GM21360 (cell line): ENCODE data around the gene BZW1.
"Not testable (repeated sequence)": the region's sequence is repeated elsewhere in the genome, so short reads cannot be mapped to it uniquely, and the experiment has no call there.

ENCODE experiments used
- ATAC-seq: cut with Tn5 transposase; IDR thresholded peaks from one replicate; pipeline ENCODE4 v1.9.1; 2021; ENCODE audit warnings: mild to moderate bottlenecking, moderate library complexity; ENCODE audit not compliant: unreplicated experiment

The BZW1 gene

GRCh38 chr2:200790185-200790584 lies 21.5 kb upstream of the BZW1 start:
- no peak for ATAC-seq

- ATAC-seq = no peak
Observed at GRCh38 chr2:200791905-200792304, 19.8 kb upstream of the BZW1 start.

DNA sequence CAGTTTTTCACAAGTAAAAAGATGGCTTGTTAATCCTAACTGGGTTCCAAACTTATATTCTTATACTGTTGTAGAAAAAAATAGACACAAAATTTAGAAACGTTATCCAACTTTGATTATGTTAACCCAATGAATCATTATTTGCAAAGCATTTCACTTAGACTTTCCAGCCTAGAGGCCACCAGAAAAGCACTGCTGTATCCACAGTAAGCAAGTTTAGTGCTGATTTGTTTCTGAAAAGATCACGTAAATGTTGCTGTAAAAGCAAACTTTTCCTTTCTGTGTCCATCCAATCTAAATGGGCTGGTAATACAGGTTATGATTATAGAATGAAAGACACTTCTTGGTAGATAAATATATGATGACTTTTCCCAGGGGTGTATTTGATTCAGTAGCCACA lies 17.6 kb upstream of the BZW1 start:
- no peak for ATAC-seq

- no peak for ATAC-seq
Observed at GRCh38 chr2:200795028-200795440, 16.7 kb upstream of the BZW1 start.

GRCh38 chr2:200796561-200796960 lies 15.1 kb upstream of the BZW1 start:
- no peak for ATAC-seq

DNA sequence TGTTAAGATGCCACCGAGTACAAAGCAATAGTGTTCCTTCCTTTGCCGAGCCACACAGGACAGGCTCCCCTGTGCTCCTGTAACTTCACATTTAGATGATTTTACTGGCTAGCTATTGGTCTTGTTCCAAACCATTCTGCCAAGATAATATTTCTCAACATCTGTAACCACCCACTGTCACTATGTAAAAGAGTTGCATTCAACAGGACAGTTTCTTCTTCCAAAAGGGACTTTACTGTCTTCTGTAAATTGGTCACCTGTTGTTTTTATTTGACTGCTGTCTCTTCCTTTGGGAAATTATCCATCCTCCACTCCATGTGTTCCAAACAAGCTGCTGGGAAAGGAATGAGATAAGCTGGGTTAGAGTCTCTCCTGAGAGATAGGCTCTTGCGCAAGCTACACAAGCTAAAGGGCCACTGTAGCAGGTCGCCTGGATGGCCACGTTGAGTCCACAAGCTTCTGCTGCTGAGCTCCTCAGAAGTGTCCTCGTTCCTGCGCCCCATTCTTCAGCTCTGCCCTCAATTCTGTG lies 14.4 kb upstream of the BZW1 start:
- no peak for ATAC-seq

- no peak for ATAC-seq
Observed at GRCh38 chr2:200798514-200798913, 13.2 kb upstream of the BZW1 start.

- no peak for ATAC-seq
Observed at GRCh38 chr2:200800458-200800857, 11.3 kb upstream of the BZW1 start.

DNA sequence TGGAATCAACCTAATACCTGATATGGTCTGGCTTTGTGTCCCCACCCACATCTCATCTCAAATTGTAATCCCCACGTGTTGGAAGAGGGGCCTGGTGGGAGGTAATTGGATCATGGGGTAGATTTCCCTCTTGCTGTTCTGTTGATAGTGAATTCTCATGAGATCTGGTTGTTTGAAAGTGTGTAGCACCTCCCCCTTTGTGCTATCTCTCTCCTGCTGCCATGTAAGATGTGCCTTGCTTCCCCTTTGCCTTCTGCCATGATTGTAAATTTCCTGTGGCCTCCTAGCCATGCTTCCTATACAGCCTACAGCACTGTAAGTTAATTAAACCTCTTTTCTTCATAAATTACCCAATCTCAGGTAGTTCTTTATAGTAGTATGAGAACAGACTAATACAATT lies 10.3 kb upstream of the BZW1 start:
- not testable (repeated sequence) for ATAC-seq

- no peak for ATAC-seq
Observed at GRCh38 chr2:200809506-200810251, 2.0 kb upstream of the BZW1 start.

DNA sequence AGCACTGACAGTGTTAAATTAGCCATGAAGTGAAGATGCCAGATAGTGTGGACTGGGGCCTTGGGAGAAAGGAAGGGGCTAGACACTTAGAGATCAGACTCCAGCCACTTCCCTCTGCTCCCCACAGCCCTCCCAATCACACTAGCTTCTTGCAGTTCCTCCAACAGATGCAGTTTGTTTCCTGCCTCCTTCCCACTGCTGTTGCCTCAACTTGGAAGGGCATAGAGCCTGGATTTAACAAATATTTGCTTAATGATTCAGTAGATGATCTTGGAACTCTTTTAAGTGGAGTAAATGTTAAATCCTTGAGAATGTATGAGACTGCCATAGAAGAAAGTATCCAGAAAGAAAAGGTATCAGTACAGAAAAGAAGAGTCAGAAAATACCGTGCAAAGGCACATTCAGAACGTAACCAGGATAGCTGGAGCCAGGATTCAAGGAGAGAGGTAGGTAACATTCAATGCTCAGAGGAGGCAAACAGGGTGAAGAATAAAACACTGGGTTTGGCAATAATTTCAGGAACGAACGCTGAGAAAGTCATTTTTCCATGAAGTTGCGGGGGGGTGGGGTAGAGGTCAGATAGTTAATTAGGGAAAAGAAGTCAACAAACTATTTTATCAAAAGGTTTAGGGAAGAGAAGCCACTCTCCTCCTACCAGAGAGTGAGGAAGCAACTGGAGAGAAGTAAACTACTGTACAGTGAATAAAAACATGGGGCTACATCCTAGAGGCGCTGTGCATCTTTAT lies 1.3 kb upstream of the BZW1 start:
- ATAC-seq = no peak

GRCh38 chr2:200810998-200811332 lies 745 bp upstream of the BZW1 start:
- ATAC-seq = no peak

DNA sequence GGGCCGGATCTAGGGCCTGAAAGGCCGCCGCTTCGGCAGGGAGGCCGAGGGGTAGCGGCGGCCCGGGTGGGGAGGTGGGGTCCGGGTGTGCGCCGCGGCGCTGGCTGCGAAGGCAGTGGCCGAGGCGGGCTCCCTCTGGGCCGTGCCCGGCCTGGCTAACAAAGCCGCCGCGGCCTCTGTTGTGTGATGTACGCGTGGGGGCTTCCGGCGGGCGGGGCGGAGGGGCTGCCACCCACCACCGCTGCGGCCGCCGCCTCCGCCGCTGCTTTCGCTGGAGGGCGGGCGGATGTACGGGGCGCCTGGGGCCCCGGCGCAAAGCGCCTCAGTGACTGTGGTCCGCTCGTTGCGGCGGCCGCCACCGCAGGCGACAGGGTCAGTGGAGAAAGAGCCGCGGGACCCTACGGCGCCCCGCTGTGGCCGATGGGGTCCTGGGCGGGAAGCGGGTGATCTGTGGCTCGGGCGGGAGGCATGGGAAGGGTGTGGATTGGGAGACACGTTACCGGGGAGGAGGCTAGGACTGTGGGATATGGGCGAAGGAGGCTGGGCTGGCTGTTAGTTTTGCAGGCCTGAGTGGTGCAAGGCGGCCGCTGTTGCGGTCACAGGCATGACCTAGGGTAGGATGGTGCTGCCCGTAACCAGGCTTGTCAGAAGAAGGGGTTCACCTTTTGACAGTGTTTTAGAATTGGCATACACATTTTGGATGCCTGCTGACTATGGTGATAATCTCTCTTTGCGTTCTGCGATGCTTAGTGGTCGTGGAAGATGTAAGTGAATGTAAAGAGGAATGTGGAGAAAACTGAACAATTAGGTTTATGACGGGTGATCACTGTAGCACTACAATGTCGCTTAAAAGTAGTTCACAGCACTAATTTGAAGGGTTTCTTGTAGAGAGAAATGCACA lies 662 bp downstream of the BZW1 start:
- ATAC-seq = peak; percentile 32

DNA sequence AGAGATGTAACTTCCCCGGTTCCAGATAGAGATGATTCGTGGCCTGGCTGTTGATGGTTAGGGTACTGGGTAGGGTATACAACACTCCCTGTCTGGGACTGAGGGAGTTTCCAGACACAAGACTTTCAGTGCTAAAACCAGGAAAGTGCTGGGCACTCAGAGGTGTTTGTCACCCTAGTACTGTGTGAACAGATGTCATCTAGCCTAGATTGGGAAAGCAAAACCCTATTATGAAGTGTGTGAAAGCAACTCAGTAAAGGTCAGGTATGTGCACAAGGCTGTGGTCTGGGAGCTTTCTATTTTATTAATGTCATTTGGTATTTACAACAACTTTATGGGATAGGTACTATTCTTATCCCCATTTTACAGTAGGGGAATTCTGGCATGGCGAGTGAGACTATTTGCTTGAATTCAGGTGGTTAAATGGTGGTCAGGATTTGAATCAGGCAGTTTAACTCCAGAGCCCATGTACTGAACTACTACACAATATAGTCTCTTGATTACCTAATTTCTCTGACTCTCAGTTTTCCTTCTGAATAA lies 2.6 kb downstream of the BZW1 start:
- no peak for ATAC-seq

GRCh38 chr2:200814917-200815316 lies 3.2 kb downstream of the BZW1 start:
- ATAC-seq = no peak

DNA sequence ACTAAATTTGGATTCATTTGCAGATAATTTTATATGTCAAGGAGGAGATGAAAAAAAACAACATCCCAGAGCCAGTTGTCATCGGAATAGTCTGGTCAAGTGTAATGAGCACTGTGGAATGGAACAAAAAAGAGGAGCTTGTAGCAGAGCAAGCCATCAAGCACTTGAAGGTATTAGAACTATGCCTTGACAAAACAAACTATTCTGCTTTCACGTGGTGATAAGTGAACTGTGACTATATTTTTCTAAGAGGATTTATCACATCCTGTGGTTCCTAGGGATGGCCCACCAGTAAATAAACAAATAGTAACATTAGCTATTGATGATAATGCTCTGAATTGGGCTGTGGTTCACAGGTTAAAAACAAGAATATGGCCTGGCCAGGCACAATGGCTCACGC lies 7.0 kb downstream of the BZW1 start:
- not testable (repeated sequence) for ATAC-seq

GRCh38 chr2:200820573-200821234 lies 9.0 kb downstream of the BZW1 start:
- ATAC-seq = no peak

DNA sequence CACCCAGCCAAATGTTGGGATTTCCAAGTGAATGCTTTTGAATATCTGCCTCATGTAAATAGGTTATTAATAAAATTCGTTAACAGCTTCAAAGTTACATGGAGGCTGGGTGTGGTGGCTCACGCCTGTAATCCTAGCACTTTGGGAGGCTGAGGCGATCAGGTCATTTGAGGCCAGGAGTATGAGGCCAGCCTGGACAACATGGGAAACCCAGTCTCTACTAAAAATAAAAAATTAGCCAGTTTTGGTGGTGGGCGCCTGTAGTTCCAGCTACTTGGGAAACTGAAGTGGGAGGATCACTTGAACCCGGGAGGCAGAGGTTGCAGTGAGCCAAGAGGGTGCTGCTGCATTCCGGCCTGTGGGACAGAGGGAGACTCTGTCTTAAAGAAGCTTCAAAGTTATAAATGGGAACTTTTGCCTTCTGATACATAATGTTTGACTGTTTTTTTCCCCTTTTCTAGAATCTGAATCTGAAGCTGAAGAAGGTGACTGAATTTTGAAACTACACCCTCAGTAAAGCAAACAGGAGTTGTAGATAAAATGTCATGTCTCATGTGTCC lies 10.1 kb downstream of the BZW1 start:
- ATAC-seq = no peak

GRCh38 chr2:200828104-200828503 lies 16.4 kb downstream of the BZW1 start:
- no peak for ATAC-seq

GRCh38 chr2:200828572-200829257 lies 17.0 kb downstream of the BZW1 start:
- ATAC-seq = no peak
